Neural crest cell (in vitro differentiated cells): ENCODE data around the gene MEG3. TPM values are rescaled to one million over a fixed set of nuclear protein-coding genes. Genes with fewer than 3 reads are reported as not detected.

ENCODE experiments used
- DNase-seq: peaks from one replicate; pipeline ENCODE4 v3.0.0; 2021; ENCODE audit warnings: low read depth, mixed read lengths, low spot score
- H3K27ac Mint-ChIP-seq: one replicate; pipeline ENCODE4 v1.8.0; 2021; ENCODE audit warnings: mild to moderate bottlenecking, mixed read lengths; ENCODE audit not compliant: unreplicated experiment
- H3K27me3 Mint-ChIP-seq: 2 replicates; pipeline ENCODE4 v1.8.0; 2021; ENCODE audit warnings: low read depth, mild to moderate bottlenecking, mixed read lengths
- H3K36me3 Mint-ChIP-seq: 2 replicates; pipeline ENCODE4 v1.8.0; 2021; ENCODE audit warnings: low read depth, mild to moderate bottlenecking, mixed read lengths
- H3K4me1 Mint-ChIP-seq: 2 replicates; pipeline ENCODE4 v1.8.0; 2021; ENCODE audit warnings: mixed read lengths
- H3K4me3 Mint-ChIP-seq: one replicate; pipeline ENCODE4 v1.8.0; 2021; ENCODE audit warnings: mild to moderate bottlenecking, mixed read lengths
- H3K9me3 Mint-ChIP-seq: 2 replicates; pipeline ENCODE4 v1.8.0; 2021; ENCODE audit warnings: mixed read lengths
- total RNA-seq: library from RNA; stranded (reverse); gene quantifications from 2 replicates; pipeline ENCODE4 v1.2.1, GENCODE V29; 2021
- TF ChIP-seq, protein P1 (sequence below): fragments of 200-600 bp; sonication (generic); conservative IDR thresholded peaks from 2 replicates; pipeline ENCODE4 v1.5.0; 2021; ENCODE audit warnings: antibody characterized with exemption, mild to moderate bottlenecking

Gene MEG3
- total RNA-seq, 1 donor from 2014 or later: 1.0 TPM

DNA sequence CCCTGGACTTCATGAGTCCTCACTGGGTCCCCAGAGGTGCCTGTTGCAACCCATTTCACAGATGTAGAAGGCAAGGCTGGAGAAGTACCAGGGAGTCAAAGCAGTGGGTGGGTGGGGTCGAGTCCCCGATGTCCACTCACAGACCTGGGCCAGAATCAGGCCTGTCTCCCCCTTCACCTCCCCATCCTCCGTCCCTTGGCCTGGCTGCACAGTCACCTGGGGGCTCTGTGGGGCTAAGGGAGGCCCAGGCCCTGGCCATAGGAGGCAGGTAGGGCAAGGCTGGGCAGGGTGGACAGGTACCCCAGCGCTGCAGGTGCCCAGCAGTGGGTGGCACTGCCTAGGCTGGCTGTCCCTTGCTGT is 48.1 kb downstream of the MEG3 start:
- Mint-ChIP-seq H3K36me3 (no peaks in the 10 kb centered on the region), H3K4me1 (no peaks in the 10 kb centered on the region), H3K4me3 (no peak overlapping the region), H3K27ac (no peak overlapping the region), H3K27me3 (no peaks in the 10 kb centered on the region), H3K9me3 (peaks cover 10% of the 10 kb centered on the region)
- TF ChIP-seq, protein P1, sequence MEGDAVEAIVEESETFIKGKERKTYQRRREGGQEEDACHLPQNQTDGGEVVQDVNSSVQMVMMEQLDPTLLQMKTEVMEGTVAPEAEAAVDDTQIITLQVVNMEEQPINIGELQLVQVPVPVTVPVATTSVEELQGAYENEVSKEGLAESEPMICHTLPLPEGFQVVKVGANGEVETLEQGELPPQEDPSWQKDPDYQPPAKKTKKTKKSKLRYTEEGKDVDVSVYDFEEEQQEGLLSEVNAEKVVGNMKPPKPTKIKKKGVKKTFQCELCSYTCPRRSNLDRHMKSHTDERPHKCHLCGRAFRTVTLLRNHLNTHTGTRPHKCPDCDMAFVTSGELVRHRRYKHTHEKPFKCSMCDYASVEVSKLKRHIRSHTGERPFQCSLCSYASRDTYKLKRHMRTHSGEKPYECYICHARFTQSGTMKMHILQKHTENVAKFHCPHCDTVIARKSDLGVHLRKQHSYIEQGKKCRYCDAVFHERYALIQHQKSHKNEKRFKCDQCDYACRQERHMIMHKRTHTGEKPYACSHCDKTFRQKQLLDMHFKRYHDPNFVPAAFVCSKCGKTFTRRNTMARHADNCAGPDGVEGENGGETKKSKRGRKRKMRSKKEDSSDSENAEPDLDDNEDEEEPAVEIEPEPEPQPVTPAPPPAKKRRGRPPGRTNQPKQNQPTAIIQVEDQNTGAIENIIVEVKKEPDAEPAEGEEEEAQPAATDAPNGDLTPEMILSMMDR: no peak
- DNase-seq: no peak

DNA sequence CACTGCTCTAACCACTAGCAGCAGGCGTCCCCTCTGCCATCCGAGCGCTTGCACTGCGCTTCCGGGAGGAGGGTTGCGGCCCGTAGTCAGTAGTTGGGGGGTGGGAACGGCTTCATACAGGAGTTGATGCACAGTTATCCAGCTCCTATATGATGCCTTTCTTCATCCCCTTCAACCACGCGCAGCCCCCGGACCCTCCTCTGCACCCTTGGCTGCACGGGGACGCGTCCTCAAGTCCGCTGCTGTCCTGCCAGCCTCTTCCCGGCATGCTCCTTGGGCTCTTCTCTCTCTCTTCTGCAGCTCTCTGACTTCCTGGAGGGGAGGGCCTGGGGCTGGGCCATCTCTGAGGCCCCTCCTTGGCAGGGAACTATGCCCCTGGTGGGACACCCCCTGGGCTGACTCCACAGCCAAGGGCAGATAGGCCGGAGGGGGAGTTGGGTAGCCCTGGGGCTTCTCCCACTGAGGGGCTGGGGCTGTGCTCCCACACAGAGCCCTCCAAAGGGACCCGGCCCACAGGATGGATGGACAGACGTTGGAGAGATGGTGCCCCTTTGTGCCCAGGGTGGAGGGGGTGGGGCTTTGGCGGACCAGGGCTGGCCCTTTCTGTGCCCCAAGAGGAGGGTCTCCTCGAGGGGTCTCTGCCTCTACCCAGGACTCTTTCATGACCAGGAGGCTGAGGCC is 48.6 kb downstream of the MEG3 start:
- Mint-ChIP-seq H3K4me3 (no peak overlapping the region), H3K36me3 (no peaks in the 10 kb centered on the region), H3K9me3 (peaks cover 10% of the 10 kb centered on the region), H3K27me3 (no peaks in the 10 kb centered on the region), H3K27ac (peak overlapping the region; percentile 12), H3K4me1 (no peaks in the 10 kb centered on the region)
- TF ChIP-seq, protein P1: no peak
- DNase-seq: no peak

DNA sequence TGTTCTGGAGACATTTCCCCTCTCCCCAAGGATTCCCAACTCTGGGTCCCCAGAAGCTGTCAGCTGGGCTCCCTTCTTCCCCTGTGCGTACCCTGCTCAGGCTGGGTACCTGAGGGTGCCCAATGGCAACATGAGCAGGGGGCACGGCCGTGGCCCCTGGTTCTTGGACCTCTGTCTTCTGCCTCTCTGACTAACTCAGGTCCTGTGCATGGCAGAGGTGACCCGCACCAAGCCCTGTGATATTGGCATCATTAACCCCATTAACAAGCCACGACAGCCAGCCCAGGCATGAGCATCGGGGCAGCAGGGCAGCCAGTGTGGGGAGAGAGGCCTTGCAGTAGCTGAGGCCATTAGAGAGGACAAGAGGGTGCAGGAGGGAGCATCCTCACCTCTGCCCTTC is 49.2 kb downstream of the MEG3 start:
- no peaks in the 10 kb centered on the region for H3K36me3 Mint-ChIP-seq
- no peak overlapping the region for H3K4me3 Mint-ChIP-seq
- TF ChIP-seq, protein P1: no peak
- H3K27me3 Mint-ChIP-seq: no peaks in the 10 kb centered on the region
- H3K4me1 Mint-ChIP-seq: no peaks in the 10 kb centered on the region
- H3K9me3 Mint-ChIP-seq: peaks cover 10% of the 10 kb centered on the region
- DNase-seq: no peak
- no peak overlapping the region for H3K27ac Mint-ChIP-seq

DNA sequence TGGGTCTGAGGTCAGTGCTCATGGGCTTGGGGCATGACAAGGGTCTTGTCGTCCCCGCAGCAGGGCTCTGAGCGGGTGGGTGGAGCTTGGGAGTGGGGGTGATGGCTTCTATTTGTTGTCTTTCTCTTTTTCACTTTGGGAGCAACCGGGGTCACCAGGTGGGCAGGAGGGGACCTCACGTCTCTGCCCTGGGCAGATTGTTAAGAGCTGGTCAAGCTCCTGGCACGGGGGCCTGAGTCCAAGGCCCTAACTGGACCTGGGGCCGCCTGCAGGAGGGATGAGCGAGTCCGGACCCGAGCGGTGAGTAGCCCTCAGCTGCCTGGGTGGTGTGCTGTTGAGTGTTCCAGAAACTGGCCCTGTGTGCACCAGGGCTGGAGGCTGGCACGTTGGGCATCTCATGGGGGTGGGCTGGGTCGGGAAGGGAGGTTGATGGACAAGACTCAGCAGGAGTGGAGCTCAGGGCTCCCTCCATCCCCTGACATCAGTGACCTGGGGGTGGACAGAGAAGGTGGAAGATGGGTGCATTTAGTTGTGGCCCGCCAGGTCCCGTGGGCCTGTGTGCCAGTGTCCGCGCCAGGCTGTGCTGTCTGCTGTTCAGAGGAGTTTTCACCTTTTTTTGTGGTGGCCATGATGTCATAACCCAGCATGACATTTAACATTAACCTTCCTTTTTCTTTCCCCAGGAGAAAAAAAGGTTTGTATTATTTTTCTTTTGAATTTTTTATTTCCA is 50.1 kb downstream of the MEG3 start:
- Mint-ChIP-seq H3K36me3 (no peaks in the 10 kb centered on the region), H3K4me3 (no peak overlapping the region), H3K27ac (no peak overlapping the region), H3K9me3 (peaks cover 10% of the 10 kb centered on the region), H3K27me3 (no peaks in the 10 kb centered on the region), H3K4me1 (no peaks in the 10 kb centered on the region)
- DNase-seq: no peak
- TF ChIP-seq, protein P1: no peak

DNA sequence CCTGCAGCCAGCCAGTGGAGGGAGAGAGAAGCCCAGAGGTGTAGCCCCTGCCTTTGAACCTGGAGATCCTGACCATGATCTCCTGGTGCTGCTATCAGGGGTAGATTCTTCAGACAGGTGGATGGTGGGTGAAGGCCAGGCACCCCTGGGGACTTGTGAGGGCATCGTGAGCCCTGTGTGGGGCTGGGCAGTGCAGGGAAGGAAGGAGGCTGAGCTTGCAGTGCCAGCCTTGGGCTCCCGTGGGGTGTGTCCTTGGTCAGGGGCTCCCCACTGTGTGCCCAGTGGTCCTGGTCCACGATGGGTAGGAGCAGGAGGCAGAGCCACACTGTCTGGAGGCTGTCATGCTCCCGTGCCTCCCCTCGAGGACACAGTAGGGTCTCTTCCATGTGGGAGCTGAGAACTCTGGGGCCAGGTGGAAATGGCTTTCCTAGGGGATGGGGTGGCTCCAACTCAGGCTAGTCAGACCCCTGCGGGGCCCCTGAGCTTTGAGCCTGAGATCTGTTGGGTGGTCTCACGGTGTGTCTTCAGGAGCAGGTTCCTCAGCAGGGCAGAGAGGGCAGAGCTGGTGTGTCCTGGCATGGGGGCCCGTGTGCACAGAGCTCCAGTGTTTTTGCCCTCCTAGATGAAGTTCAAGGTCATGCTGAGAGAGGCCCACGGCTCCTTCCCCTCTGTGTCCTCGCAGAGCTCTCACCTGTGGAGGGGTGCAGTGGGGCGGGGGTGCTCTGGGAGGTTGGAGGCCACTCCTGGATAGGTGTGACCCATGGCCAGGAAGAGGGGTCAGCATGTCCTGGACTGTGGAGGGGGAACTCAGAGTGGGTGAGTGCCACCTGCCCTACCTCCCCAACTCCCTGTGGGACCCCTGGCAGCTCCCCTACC is 52.6 kb downstream of the MEG3 start:
- no peak for DNase-seq
- Mint-ChIP-seq H3K4me3 (no peak overlapping the region), H3K4me1 (no peaks in the 10 kb centered on the region), H3K27ac (peak overlapping the region; percentile 71), H3K27me3 (no peaks in the 10 kb centered on the region), H3K36me3 (peaks cover 3% of the 10 kb centered on the region), H3K9me3 (peaks cover 4% of the 10 kb centered on the region)
- TF ChIP-seq, protein P1: no peak
